PFSK-1 (cell line): ENCODE measurements around the gene OSBPL10.

Source experiments
- FOXP2 ChIP-seq: optimal IDR thresholded peaks from 2 replicates; pipeline ENCODE3; 2011; ENCODE audit warnings: borderline replicate concordance, control low read depth, inconsistent platforms; ENCODE audit not compliant: insufficient read depth; ENCODE audit errors: extremely low read length, extremely low read depth
- POLR2AphosphoS5 ChIP-seq: IDR thresholded peaks from 2 replicates; pipeline ENCODE4 v1.6.1; 2012; ENCODE audit warnings: low read depth, mild to moderate bottlenecking, control low read depth, low read length, moderate library complexity
- REST ChIP-seq, 2 experiments: IDR thresholded peaks; 2 replicates each; pipeline versions ENCODE4 v1.6.1 to v1.8.0; 2011 to 2012; ENCODE audit warnings: low read depth in 2 of 2, low read length in 2 of 2, control low read depth in 1 of 2, inconsistent platforms in 1 of 2, mild to moderate bottlenecking in 1 of 2, moderate library complexity in 1 of 2; ENCODE audit not compliant: insufficient read depth in 1 of 2
- SIN3A ChIP-seq: IDR thresholded peaks from 2 replicates; pipeline ENCODE4 v1.6.1; 2012; ENCODE audit warnings: mild to moderate bottlenecking, low read length, moderate library complexity, borderline replicate concordance; ENCODE audit not compliant: insufficient read depth
- TAF1 ChIP-seq: IDR thresholded peaks from 2 replicates; pipeline ENCODE4 v1.6.1; 2012; ENCODE audit warnings: low read length, control low read depth, borderline replicate concordance; ENCODE audit not compliant: insufficient read depth

The OSBPL10 gene

GRCh38 chr3:31735667-31736066, 245.4 kb downstream of the OSBPL10 start:
- TF ChIP-seq TAF1 (no peak), SIN3A (no peak), FOXP2 (no peak), REST (IDR thresholded peaks at IDR 0.05; ENCODE audit: insufficient read depth in 1 of 2, low read depth in 2 of 2, low read length in 2 of 2) (no peak), POLR2AphosphoS5 (no peak)

GRCh38 chr3:31733234-31733667, 247.8 kb downstream of the OSBPL10 start:
- TF ChIP-seq SIN3A (no peak), POLR2AphosphoS5 (no peak), TAF1 (no peak), FOXP2 (no peak), REST (IDR thresholded peaks at IDR 0.05; ENCODE audit: insufficient read depth in 1 of 2, low read depth in 2 of 2, low read length in 2 of 2) (no peak)

GRCh38 chr3:31732548-31732947, 248.5 kb downstream of the OSBPL10 start:
- TF ChIP-seq SIN3A, result no peak
- no peak for TF ChIP-seq FOXP2
- no peak for TF ChIP-seq REST (IDR thresholded peaks at IDR 0.05; ENCODE audit: insufficient read depth in 1 of 2, low read depth in 2 of 2, low read length in 2 of 2)
- TF ChIP-seq TAF1, result no peak
- TF ChIP-seq POLR2AphosphoS5, result no peak

- TF ChIP-seq TAF1 (no peak), SIN3A (no peak), REST (IDR thresholded peaks at IDR 0.05; ENCODE audit: insufficient read depth in 1 of 2, low read depth in 2 of 2, low read length in 2 of 2) (no peak), FOXP2 (no peak), POLR2AphosphoS5 (no peak)
These were observed 251.5 kb downstream of the OSBPL10 start for GRCh38 chr3:31729573-31729972.

GRCh38 chr3:31729082-31729481, 252.0 kb downstream of the OSBPL10 start:
- TF ChIP-seq POLR2AphosphoS5 (no peak), TAF1 (no peak)

GRCh38 chr3:31728403-31728802, 252.7 kb downstream of the OSBPL10 start:
- no peak for TF ChIP-seq TAF1
- no peak for TF ChIP-seq SIN3A
- no peak for TF ChIP-seq FOXP2
- TF ChIP-seq REST (IDR thresholded peaks at IDR 0.05; ENCODE audit: insufficient read depth in 1 of 2, low read depth in 2 of 2, low read length in 2 of 2), result no peak
- TF ChIP-seq POLR2AphosphoS5, result no peak
